BLaER1 treated with 17β-estradiol and CSF1 and Interleukin-3, amounts not matched to agents 10 nM and 100 nM (cell line): Measurements from ENCODE around the gene PCGF3.

Source experiments
- H3K27ac ChIP-seq, 11 experiments: shearing (Covaris generic); formaldehyde crosslinking; 2 replicates each; pipeline ENCODE4 v1.8.1; 2022
- H3K27me3 ChIP-seq, 11 experiments: shearing (Covaris generic); formaldehyde crosslinking; 2 replicates each; pipeline ENCODE4 v1.8.1; 2022
- H3K36me3 ChIP-seq, 11 experiments: shearing (Covaris generic); formaldehyde crosslinking; 2 replicates each; pipeline ENCODE4 v1.8.1; 2022
- H3K4me1 ChIP-seq, 10 experiments: shearing (Covaris generic); formaldehyde crosslinking; 2 replicates each; pipeline ENCODE4 v1.8.1; 2022
- H3K4me2 ChIP-seq, 11 experiments: shearing (Covaris generic); formaldehyde crosslinking; 2 replicates each; pipeline ENCODE4 v1.8.1; 2022
- H3K4me3 ChIP-seq, 10 experiments: shearing (Covaris generic); formaldehyde crosslinking; 2 replicates each; pipeline ENCODE4 v1.8.1; 2022
- H3K9ac ChIP-seq, 11 experiments: shearing (Covaris generic); formaldehyde crosslinking; 2 replicates each; pipeline ENCODE4 v1.8.1; 2022
- H3K9me3 ChIP-seq, 11 experiments: shearing (Covaris generic); formaldehyde crosslinking; replicated peaks in 1 of 11; 2 replicates each; pipeline ENCODE4 v1.8.1; 2022
- H4K20me1 ChIP-seq, 11 experiments: shearing (Covaris generic); formaldehyde crosslinking; 2 replicates each; pipeline ENCODE4 v1.8.1; 2022
- Cebpa-rat ChIP-seq, 11 experiments: shearing (Covaris generic); IDR thresholded peaks; 2 replicates each; pipeline ENCODE4 v1.8.1; 2022

PCGF3 gene

GRCh38 chr4:661231-661630, 44.4 kb upstream of the PCGF3 start:
- peaks cover 0 to 19% (median 0%) of the 10 kb centered on the region in 11 experiments; a peak in 5 of 22 replicates for H3K36me3 ChIP-seq
- peaks cover 26 to 31% (median 29%) of the 10 kb centered on the region in 10 experiments for H3K4me1 ChIP-seq
- no peaks in the 10 kb centered on the region; a peak in 1 of 22 replicates for H4K20me1 ChIP-seq
- no peak for TF ChIP-seq Cebpa-rat (IDR thresholded peaks at IDR 0.05)
- H3K27ac ChIP-seq, result no peak overlapping the region
- H3K9me3 ChIP-seq, result no peaks in the 10 kb centered on the region
- H3K4me2 ChIP-seq, result no peak overlapping the region
- H3K9ac ChIP-seq, result no peak overlapping the region
- no peaks in the 10 kb centered on the region for H3K27me3 ChIP-seq
- no peak overlapping the region for H3K4me3 ChIP-seq

GRCh38 chr4:661881-662761, 43.5 kb upstream of the PCGF3 start:
- Histone ChIP-seq H3K4me3 (no peak overlapping the region), H3K4me2 (peak overlapping the region in 4 of 11 experiments; percentile 87 to 99 (median 92); a peak in 7 of 22 replicates), H3K27me3 (no peaks in the 10 kb centered on the region), H3K4me1 (peaks cover 26 to 38% (median 33%) of the 10 kb centered on the region in 10 experiments), H3K9me3 (no peaks in the 10 kb centered on the region), H4K20me1 (no peaks in the 10 kb centered on the region; a peak in 1 of 22 replicates), H3K9ac (no peak overlapping the region), H3K27ac (no peak overlapping the region), H3K36me3 (peaks cover 0 to 19% (median 0%) of the 10 kb centered on the region in 11 experiments; a peak in 5 of 22 replicates)
- no peak for TF ChIP-seq Cebpa-rat (IDR thresholded peaks at IDR 0.05)

GRCh38 chr4:663046-663437, 42.6 kb upstream of the PCGF3 start:
- Histone ChIP-seq H3K9ac (peak overlapping the region; percentile 83 to 93 (median 90)), H3K4me2 (peak overlapping the region; percentile 87 to 99 (median 94)), H3K9me3 (no peaks in the 10 kb centered on the region), H3K27me3 (no peaks in the 10 kb centered on the region), H3K4me3 (peak overlapping the region; percentile 69 to 91 (median 80)), H3K27ac (peak overlapping the region; percentile 67 to 93 (median 88)), H4K20me1 (no peaks in the 10 kb centered on the region; a peak in 1 of 22 replicates), H3K36me3 (peaks cover 0 to 19% (median 0%) of the 10 kb centered on the region in 11 experiments; a peak in 5 of 22 replicates), H3K4me1 (peaks cover 26 to 38% (median 33%) of the 10 kb centered on the region in 10 experiments)
- no peak for TF ChIP-seq Cebpa-rat (IDR thresholded peaks at IDR 0.05)

- Histone ChIP-seq H3K27me3 (no peaks in the 10 kb centered on the region), H3K4me2 (peak overlapping the region; percentile 87 to 99 (median 94)), H3K4me3 (peak overlapping the region; percentile 69 to 91 (median 80)), H3K27ac (peak overlapping the region; percentile 67 to 93 (median 88)), H3K4me1 (peaks cover 26 to 38% (median 33%) of the 10 kb centered on the region in 10 experiments), H3K9me3 (no peaks in the 10 kb centered on the region), H4K20me1 (no peaks in the 10 kb centered on the region; a peak in 1 of 22 replicates), H3K9ac (peak overlapping the region; percentile 83 to 93 (median 90)), H3K36me3 (peaks cover 0 to 19% (median 0%) of the 10 kb centered on the region in 11 experiments; a peak in 5 of 22 replicates)
- TF ChIP-seq Cebpa-rat (IDR thresholded peaks at IDR 0.05), result no peak
Observed at GRCh38 chr4:663438-664428, 41.9 kb upstream of the PCGF3 start.

GRCh38 chr4:664713-665231, 40.9 kb upstream of the PCGF3 start:
- TF ChIP-seq Cebpa-rat (IDR thresholded peaks at IDR 0.05), result 0 out of 22 replicates have a peak, but pooled peaks of 1 of the 11 experiments have one; percentile 9
- Histone ChIP-seq H3K27me3 (no peaks in the 10 kb centered on the region), H3K4me3 (peak overlapping the region; percentile 69 to 91 (median 80); a peak in 18 of 20 replicates), H4K20me1 (no peaks in the 10 kb centered on the region; a peak in 1 of 22 replicates), H3K36me3 (peaks cover 0 to 16% (median 0%) of the 10 kb centered on the region in 11 experiments; a peak in 5 of 22 replicates), H3K4me1 (peaks cover 26 to 38% (median 33%) of the 10 kb centered on the region in 10 experiments), H3K27ac (peak overlapping the region in 8 of 11 experiments; percentile 87 to 93 (median 90); a peak in 11 of 22 replicates), H3K9me3 (no peaks in the 10 kb centered on the region), H3K9ac (peak overlapping the region in 10 of 11 experiments; percentile 52 to 93 (median 90); a peak in 12 of 22 replicates), H3K4me2 (peak overlapping the region; percentile 87 to 99 (median 94))

- H3K9ac ChIP-seq, result peak overlapping the region in 6 of 11 experiments; percentile 15 to 54 (median 46); a peak in 7 of 22 replicates
- peak overlapping the region in 3 of 11 experiments; percentile 21 to 89 (median 23); a peak in 3 of 22 replicates for H3K27ac ChIP-seq
- peak overlapping the region; percentile 87 to 99 (median 94) for H3K4me2 ChIP-seq
- H3K27me3 ChIP-seq, result no peaks in the 10 kb centered on the region
- TF ChIP-seq Cebpa-rat (IDR thresholded peaks at IDR 0.05), result no peak
- H4K20me1 ChIP-seq, result no peaks in the 10 kb centered on the region; a peak in 1 of 22 replicates
- peaks cover 0 to 15% (median 2%) of the 10 kb centered on the region in 11 experiments; a peak in 17 of 22 replicates for H3K36me3 ChIP-seq
- peaks cover 26 to 38% (median 33%) of the 10 kb centered on the region in 10 experiments for H3K4me1 ChIP-seq
- H3K9me3 ChIP-seq, result no peaks in the 10 kb centered on the region
- H3K4me3 ChIP-seq, result peak overlapping the region in 2 of 10 experiments; percentile 69 to 77; a peak in 1 of 20 replicates
Observed at GRCh38 chr4:665381-665750, 40.3 kb upstream of the PCGF3 start.

GRCh38 chr4:665751-666435, 39.7 kb upstream of the PCGF3 start:
- TF ChIP-seq Cebpa-rat (IDR thresholded peaks at IDR 0.05), result no peak
- H3K4me1 ChIP-seq, result peaks cover 26 to 38% (median 33%) of the 10 kb centered on the region in 10 experiments
- peak overlapping the region in 1 of 10 experiments; percentile 11; a peak in 1 of 20 replicates for H3K4me3 ChIP-seq
- peak overlapping the region in 3 of 11 experiments; percentile 21 to 89 (median 43); a peak in 3 of 22 replicates for H3K27ac ChIP-seq
- H3K27me3 ChIP-seq, result no peaks in the 10 kb centered on the region
- H3K9ac ChIP-seq, result peak overlapping the region in 8 of 11 experiments; percentile 15 to 54 (median 36); a peak in 10 of 22 replicates
- H3K9me3 ChIP-seq, result no peaks in the 10 kb centered on the region
- H4K20me1 ChIP-seq, result no peaks in the 10 kb centered on the region; a peak in 1 of 22 replicates
- peaks cover 3 to 19% (median 7%) of the 10 kb centered on the region in 11 experiments; a peak in 21 of 22 replicates for H3K36me3 ChIP-seq
- peak overlapping the region; percentile 87 to 99 (median 94) for H3K4me2 ChIP-seq
